Endothelial cell (in vitro differentiated cells): ENCODE results near the gene MLF2. TPM values are rescaled to one million over a fixed set of nuclear protein-coding genes. Genes with fewer than 3 reads are reported as not detected.

Source experiments
- DNase-seq: peaks from one replicate; pipeline ENCODE4 v3.0.0; 2021; ENCODE audit warnings: low spot score
- H3K27ac Mint-ChIP-seq: one replicate; pipeline ENCODE4 v1.8.0; 2021; ENCODE audit warnings: mixed read lengths, inconsistent platforms; ENCODE audit not compliant: unreplicated experiment
- H3K27me3 Mint-ChIP-seq: one replicate; pipeline ENCODE4 v1.8.0; 2021; ENCODE audit warnings: mild to moderate bottlenecking, moderate library complexity, mixed read lengths, inconsistent platforms; ENCODE audit not compliant: unreplicated experiment
- H3K36me3 Mint-ChIP-seq: one replicate; pipeline ENCODE4 v1.8.0; 2021; ENCODE audit warnings: mild to moderate bottlenecking, low read depth, mixed read lengths, inconsistent platforms; ENCODE audit not compliant: unreplicated experiment
- H3K4me1 Mint-ChIP-seq: one replicate; pipeline ENCODE4 v1.8.0; 2021; ENCODE audit warnings: mild to moderate bottlenecking, mixed read lengths, inconsistent platforms; ENCODE audit not compliant: unreplicated experiment
- H3K4me3 Mint-ChIP-seq: one replicate; pipeline ENCODE4 v1.8.0; 2021; ENCODE audit warnings: mild to moderate bottlenecking, mixed read lengths, inconsistent platforms; ENCODE audit not compliant: unreplicated experiment
- H3K9me3 Mint-ChIP-seq: one replicate; pipeline ENCODE4 v1.8.0; 2021; ENCODE audit warnings: mixed read lengths, inconsistent platforms; ENCODE audit not compliant: unreplicated experiment
- total RNA-seq: library from RNA; stranded (reverse); fragmentation: NEBNext Ultra II Directional; extraction: Animal tissue kit (Norgen Biotek cat#: 25700); gene quantifications from one replicate; pipeline ENCODE4 v1.2.1, GENCODE V29; 2021; ENCODE audit not compliant: unreplicated experiment
- TF ChIP-seq, protein P1 (sequence below): fragments of 200-600 bp; sonication (generic); IDR thresholded peaks from one replicate; pipeline ENCODE4 v1.5.0; 2021; ENCODE audit warnings: antibody characterized with exemption; ENCODE audit not compliant: unreplicated experiment

Gene MLF2
- total RNA-seq, 1 donor from 2014 or later: 118 TPM

DNA sequence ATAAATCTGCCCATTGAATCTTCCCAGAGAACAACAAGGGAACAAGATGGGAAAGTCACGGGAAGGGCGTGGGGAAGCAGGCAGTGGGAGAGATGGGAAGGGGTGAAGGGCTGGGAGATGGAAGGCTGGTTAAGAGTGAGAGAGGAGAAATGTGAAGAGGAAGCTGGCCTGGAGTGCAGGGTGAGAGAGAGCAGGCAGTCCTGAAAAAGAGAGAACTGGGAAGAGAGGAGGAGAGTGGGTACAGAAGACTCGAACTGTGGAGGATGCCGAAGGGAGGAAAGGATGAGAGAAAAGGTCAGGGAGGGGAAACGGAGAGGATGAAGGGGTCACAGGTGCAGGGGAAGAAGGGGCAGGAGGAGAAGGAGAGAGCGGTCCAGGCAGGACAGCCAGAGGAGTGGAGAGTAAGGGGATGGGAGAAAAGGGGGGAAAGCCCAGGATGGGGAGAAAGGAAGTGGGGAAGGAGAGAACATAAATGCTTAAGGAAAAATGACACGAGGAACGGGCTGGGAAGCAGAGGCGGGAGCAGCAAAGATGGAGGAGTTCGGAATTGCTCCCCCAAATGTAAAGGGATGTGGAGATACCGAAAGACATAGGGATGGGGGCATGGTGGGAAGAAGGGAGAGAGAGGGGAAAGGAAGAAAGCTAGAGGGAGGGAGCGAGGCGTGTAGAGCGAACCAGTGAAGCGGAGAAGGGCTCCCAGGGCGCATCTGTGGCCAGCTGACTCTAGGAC is 53.5 kb downstream of the MLF2 start:
- H3K4me1 Mint-ChIP-seq: peaks cover 13% of the 10 kb centered on the region
- peak overlapping the region; percentile 85 for H3K4me3 Mint-ChIP-seq
- no peak overlapping the region for H3K27ac Mint-ChIP-seq
- TF ChIP-seq, protein P1, sequence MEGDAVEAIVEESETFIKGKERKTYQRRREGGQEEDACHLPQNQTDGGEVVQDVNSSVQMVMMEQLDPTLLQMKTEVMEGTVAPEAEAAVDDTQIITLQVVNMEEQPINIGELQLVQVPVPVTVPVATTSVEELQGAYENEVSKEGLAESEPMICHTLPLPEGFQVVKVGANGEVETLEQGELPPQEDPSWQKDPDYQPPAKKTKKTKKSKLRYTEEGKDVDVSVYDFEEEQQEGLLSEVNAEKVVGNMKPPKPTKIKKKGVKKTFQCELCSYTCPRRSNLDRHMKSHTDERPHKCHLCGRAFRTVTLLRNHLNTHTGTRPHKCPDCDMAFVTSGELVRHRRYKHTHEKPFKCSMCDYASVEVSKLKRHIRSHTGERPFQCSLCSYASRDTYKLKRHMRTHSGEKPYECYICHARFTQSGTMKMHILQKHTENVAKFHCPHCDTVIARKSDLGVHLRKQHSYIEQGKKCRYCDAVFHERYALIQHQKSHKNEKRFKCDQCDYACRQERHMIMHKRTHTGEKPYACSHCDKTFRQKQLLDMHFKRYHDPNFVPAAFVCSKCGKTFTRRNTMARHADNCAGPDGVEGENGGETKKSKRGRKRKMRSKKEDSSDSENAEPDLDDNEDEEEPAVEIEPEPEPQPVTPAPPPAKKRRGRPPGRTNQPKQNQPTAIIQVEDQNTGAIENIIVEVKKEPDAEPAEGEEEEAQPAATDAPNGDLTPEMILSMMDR: no peak
- no peak for DNase-seq
- no peaks in the 10 kb centered on the region for H3K9me3 Mint-ChIP-seq
- peaks cover 25% of the 10 kb centered on the region for H3K27me3 Mint-ChIP-seq
- peaks cover 12% of the 10 kb centered on the region for H3K36me3 Mint-ChIP-seq

DNA sequence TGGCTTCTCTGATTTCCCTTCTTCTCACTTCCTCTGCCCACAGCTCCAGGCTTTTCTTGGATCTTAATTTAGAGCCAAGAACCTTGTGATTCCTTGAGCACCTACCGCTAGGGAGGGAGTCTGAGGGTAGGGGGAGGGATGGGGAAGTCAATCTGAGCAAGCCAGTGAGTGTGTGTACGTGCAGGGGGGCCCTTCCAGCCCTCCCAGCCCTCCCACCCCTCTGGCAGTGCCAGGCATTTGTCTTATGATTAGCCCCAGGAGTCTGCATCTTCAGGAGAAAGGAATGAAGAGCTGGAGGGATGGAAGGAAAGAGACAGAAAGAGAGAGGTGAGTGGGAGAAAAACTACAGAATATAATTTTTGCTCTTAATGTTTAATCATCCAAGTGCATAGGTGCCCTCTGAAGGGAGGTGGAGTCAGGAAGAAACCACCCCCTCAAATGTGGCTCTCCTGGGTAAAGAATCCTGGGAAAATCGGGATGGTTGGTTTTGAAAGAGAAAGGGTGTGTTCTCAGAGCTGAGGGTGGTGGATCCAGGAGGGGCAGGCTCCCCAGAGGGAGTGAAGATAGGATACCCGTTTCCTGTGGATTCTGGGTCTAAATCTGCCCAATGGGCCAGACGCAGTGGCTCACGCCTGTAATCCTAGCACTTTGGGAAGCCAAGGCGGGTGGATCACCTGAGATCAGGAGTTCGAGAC is 54.4 kb downstream of the MLF2 start:
- Mint-ChIP-seq H3K27ac (peak overlapping the region; percentile 9), H3K9me3 (no peaks in the 10 kb centered on the region), H3K4me1 (peaks cover 12% of the 10 kb centered on the region), H3K36me3 (peaks cover 19% of the 10 kb centered on the region), H3K27me3 (peaks cover 29% of the 10 kb centered on the region), H3K4me3 (peak overlapping the region; percentile 77)
- TF ChIP-seq, protein P1: no peak
- DNase-seq: no peak

Other genes with a start within 250 kb of the MLF2 start
- 2,393 TPM for gene GAPDH, start 218.6 kb downstream of the MLF2 start, total RNA-seq
- gene IFFO1, start 197.1 kb downstream of the MLF2 start, total RNA-seq: 82.2 TPM
- gene NOP2, start 184.8 kb downstream of the MLF2 start, total RNA-seq: 37.5 TPM
- 334 TPM for gene CHD4, start 145.8 kb downstream of the MLF2 start, total RNA-seq
- gene LPAR5, start 117.2 kb downstream of the MLF2 start, total RNA-seq: 2.7 TPM
- 19.3 TPM for gene ACRBP, start 105.7 kb downstream of the MLF2 start, total RNA-seq
- 41.3 TPM for gene ING4, start 90.0 kb downstream of the MLF2 start, total RNA-seq
- 85.2 TPM for gene ZNF384, start 63.8 kb downstream of the MLF2 start, total RNA-seq
- 2.0 TPM for gene PIANP, start 52.3 kb downstream of the MLF2 start, total RNA-seq
- gene COPS7A, start 29.1 kb downstream of the MLF2 start, total RNA-seq: 25.1 TPM
- 864 TPM for gene PTMS, start 13.2 kb upstream of the MLF2 start, total RNA-seq
- gene LAG3, start 19.4 kb upstream of the MLF2 start, total RNA-seq: 7.6 TPM
- gene CD4, start 36.4 kb upstream of the MLF2 start, total RNA-seq: 4.7 TPM
- 52.7 TPM for gene GPR162, start 68.7 kb upstream of the MLF2 start, total RNA-seq
- 48.8 TPM for gene P3H3, start 75.3 kb upstream of the MLF2 start, total RNA-seq
- gene GNB3, start 87.8 kb upstream of the MLF2 start, total RNA-seq: 9.0 TPM
- 6.2 TPM for gene CDCA3, start 98.1 kb upstream of the MLF2 start, total RNA-seq
- gene USP5, start 99.0 kb upstream of the MLF2 start, total RNA-seq: 119 TPM
- 356 TPM for gene TPI1, start 114.4 kb upstream of the MLF2 start, total RNA-seq
- gene SPSB2, start 120.2 kb upstream of the MLF2 start, total RNA-seq: 6.7 TPM
- gene LRRC23, start 151.7 kb upstream of the MLF2 start, total RNA-seq: 5.7 TPM
- gene ENO2, start 161.4 kb upstream of the MLF2 start, total RNA-seq: 5.3 TPM
- gene ATN1, start 174.8 kb upstream of the MLF2 start, total RNA-seq: 144 TPM
- gene RNU7-1, start 190.7 kb upstream of the MLF2 start, total RNA-seq: not detected
- gene C12orf57, start 190.9 kb upstream of the MLF2 start, total RNA-seq: 225 TPM
- gene PTPN6, start 198.2 kb upstream of the MLF2 start, total RNA-seq: 22.1 TPM
- 288 TPM for gene PHB2, start 217.5 kb upstream of the MLF2 start, total RNA-seq
- 37.3 TPM for gene EMG1, start 217.8 kb upstream of the MLF2 start, total RNA-seq